ENCODE results near the gene AP2A2. TPM values are rescaled to one million over a fixed set of nuclear protein-coding genes. Genes with fewer than 3 reads are reported as not detected.

The AP2A2 gene
- total RNA-seq, 1 experiment from 2014 or later = 123 TPM

GRCh38 chr11:1008803-1009145 lies 83.1 kb downstream of the AP2A2 start:
- no TSS peak for BruUV-seq (replicated peaks)
- H3K27me3 ChIP-seq (ENCODE audit: control insufficient read depth, insufficient read depth, low read length) = no peaks in the 10 kb centered on the region
- TF ChIP-seq POLR2AphosphoS5 (IDR thresholded peaks at IDR 0.05; ENCODE audit: low read depth, low read length) = no peak
- TF ChIP-seq TCF7L2 (IDR thresholded peaks at IDR 0.05; ENCODE audit: low read depth, low read length) = no peak
- TF ChIP-seq SIN3A (IDR thresholded peaks at IDR 0.05; ENCODE audit: borderline replicate concordance, insufficient read depth, low read depth, low read length) = no peak
- TF ChIP-seq CTCF (IDR thresholded peaks at IDR 0.05) = no peak
- no peak for TF ChIP-seq REST (IDR thresholded peaks at IDR 0.05; ENCODE audit: insufficient read depth in 1 of 2, low read depth in 2 of 2, low read length in 1 of 2)
- H3K27ac ChIP-seq (ENCODE audit: low read length) = no peak overlapping the region
- H3K4me3 ChIP-seq (ENCODE audit: low read depth in 2 of 2, low read length in 2 of 2) = no peak overlapping the region
- POLR2A ChIA-PET = no interaction called here
- H3K4me1 ChIP-seq (ENCODE audit: control insufficient read depth, insufficient read depth, low read length) = no peaks in the 10 kb centered on the region
- H3K36me3 ChIP-seq (ENCODE audit: control insufficient read depth, insufficient read depth, low read length) = peaks cover 6% of the 10 kb centered on the region; the same call in 1 of the 2 replicates
- no peak for DNase-seq (ENCODE audit: low read depth, low spot score)
- H3K9me3 ChIP-seq (ENCODE audit: control insufficient read depth, insufficient read depth, low read depth, low read length) = no peaks in the 10 kb centered on the region
- intact Hi-C loops (cut with micrococcal nuclease; ENCODE audit: unreplicated experiment) = no loop called here
- in situ Hi-C loops (cut with HindIII; ENCODE audit: low pct_unique_long_range_greater_than_20kb, low sequenced_read_pairs) = no loop called here
- ATAC-seq = no peak
- CTCF ChIA-PET = no interaction called here

DNA sequence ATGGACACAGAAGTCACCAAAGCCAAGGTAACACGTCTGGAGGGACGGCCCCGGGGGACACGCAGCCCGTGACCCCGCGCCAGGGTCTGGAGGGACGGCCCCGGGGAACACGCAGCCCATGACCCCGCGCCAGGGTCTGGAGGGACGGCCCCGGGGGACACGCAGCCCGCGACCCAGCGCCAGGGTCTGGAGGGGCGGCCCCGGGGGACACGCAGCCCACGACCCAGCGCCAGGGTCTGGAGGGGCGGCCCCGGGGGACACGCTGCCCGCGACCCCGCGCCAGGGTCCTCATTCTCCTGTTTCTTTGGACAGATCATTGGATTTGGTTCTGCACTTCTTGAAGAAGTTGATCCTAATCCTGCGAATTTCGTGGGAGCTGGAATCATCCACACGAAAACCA lies 83.7 kb downstream of the AP2A2 start:
- Histone ChIP-seq H3K27ac (ENCODE audit: low read length) (no peak overlapping the region), H3K36me3 (ENCODE audit: control insufficient read depth, insufficient read depth, low read length) (peaks cover 6% of the 10 kb centered on the region; the same call in 1 of the 2 replicates), H3K4me1 (ENCODE audit: control insufficient read depth, insufficient read depth, low read length) (no peaks in the 10 kb centered on the region), H3K9me3 (ENCODE audit: control insufficient read depth, insufficient read depth, low read depth, low read length) (no peaks in the 10 kb centered on the region), H3K27me3 (ENCODE audit: control insufficient read depth, insufficient read depth, low read length) (no peaks in the 10 kb centered on the region), H3K4me3 (ENCODE audit: low read depth in 2 of 2, low read length in 2 of 2) (no peak overlapping the region)
- BruUV-seq (replicated peaks) = no TSS peak
- ChIA-PET CTCF (no interaction called here), POLR2A (no interaction called here)
- intact Hi-C loops (cut with micrococcal nuclease; ENCODE audit: unreplicated experiment) = no loop called here
- ATAC-seq (no peak), DNase-seq (ENCODE audit: low read depth, low spot score) (no peak)
- TF ChIP-seq POLR2AphosphoS5 (IDR thresholded peaks at IDR 0.05; ENCODE audit: low read depth, low read length) (no peak), REST (IDR thresholded peaks at IDR 0.05; ENCODE audit: insufficient read depth in 1 of 2, low read depth in 2 of 2, low read length in 1 of 2) (no peak), CTCF (IDR thresholded peaks at IDR 0.05) (no peak), TCF7L2 (IDR thresholded peaks at IDR 0.05; ENCODE audit: low read depth, low read length) (no peak), SIN3A (IDR thresholded peaks at IDR 0.05; ENCODE audit: borderline replicate concordance, insufficient read depth, low read depth, low read length) (no peak)
- in situ Hi-C loops (cut with HindIII; ENCODE audit: low pct_unique_long_range_greater_than_20kb, low sequenced_read_pairs) = no loop called here
